CD4-positive, alpha-beta T cell treated with Interleukin-21 for 1 hour (primary cell): ENCODE data around the gene ESPN.
"Not testable (repeated sequence)": the region's sequence is repeated elsewhere in the genome, so short reads cannot be mapped to it uniquely, and the experiment has no call there.

Experiments used
- DNase-seq: peaks from one replicate; pipeline ENCODE4 v3.0.0-alpha.2; 2020

The ESPN gene

DNA sequence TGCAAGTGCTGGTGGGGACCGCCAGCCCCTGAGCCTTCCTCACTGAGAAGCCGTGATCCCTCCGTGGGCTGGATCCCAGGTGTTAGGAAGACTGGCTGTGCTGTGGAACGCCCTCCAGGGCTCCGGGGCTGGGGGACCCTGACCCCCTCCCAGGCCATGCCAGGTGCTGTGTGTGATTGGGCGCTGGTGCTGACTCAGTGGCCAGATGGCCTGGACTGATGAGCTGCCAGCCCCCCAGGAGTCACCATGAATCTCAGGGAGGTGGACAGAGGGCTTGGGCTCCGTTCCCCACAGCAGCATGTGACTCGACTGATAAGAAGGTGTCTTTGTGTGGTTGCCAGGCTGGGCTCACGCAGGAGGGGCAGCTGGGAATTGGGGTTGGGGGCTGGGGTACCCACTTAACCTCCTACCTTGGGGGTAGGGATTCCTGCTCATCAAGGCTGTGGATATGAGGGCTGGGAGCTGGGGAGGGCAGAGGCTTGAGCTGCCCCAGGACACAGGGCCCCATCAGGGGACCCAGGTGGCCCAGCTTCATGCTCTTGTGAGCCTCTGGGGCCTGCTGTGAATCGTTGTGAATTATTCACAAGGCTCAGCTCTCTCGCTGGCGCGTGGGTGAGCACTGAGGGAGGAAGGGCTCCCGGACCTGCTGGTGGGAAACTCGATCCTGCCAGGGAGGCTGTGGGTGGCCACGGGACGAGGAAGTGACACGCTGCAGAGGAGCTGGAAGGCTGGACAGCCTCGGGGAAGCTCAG, 5.3 kb downstream of the ESPN start:
- DNase-seq: not testable (repeated sequence)

DNA sequence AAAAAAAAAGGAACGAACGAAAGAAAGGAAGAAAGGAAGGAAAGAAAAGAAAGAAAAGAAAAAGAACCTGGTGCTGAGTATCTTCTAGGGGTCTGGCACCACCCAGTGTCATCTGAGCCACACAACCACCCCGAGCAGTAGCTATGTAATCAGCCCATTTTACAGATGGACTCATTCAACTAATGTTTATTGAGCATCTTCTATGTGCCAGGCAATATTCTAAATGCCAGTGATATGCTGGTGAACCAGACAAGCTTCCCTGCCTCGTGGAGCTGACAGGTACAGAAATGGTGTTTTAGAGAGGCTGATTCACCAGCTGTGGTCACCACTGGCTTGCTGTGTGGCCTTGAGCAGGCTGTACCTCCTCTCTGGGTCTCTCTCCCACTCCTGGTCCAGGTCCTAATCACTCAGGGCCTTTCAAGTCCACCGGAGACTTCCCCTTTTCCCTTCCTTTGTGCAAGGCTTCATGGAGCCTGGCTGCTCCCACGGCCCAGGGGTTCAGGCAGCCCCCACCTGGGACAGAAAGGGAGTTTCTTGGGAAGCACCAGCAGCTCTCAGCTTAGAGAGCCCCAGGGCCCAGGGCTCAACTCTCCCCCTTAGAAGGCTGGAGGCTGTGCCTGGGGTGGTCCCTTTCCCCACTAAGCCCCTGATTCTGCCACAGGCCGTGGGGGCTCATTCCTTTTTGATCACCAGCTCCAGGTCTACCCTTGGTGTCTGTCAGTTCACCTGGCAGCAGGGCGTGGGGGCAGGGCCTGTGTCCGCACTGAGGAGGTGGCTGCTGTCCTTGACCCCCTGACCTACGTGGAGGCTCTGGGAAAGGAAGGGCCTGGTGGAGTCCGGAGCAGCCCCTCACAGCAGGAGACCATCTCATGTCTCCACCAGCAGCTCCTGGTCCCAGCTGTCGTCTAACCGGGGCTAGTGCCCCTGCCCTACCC, 7.3 kb downstream of the ESPN start:
- not testable (repeated sequence) for DNase-seq

DNA sequence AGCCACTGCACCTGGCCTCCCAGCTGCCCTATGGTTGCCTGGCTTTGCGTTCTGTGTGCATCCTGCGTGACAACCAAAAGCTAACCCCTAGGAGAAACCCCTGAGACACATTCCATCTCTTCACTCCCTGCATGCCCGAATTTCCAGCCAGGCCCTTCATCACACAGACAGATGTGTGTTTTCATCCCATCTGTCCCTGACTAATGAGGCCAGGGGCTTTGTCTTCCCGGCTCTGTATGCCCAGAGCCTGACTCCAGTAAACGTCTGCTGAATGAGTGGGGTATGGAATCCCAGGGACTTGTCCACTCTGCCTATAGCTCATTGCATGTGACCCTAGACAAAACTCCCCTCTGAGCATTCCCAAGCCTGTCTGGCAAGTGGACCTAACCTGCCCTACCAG, 9.6 kb downstream of the ESPN start:
- DNase-seq: no peak

DNA sequence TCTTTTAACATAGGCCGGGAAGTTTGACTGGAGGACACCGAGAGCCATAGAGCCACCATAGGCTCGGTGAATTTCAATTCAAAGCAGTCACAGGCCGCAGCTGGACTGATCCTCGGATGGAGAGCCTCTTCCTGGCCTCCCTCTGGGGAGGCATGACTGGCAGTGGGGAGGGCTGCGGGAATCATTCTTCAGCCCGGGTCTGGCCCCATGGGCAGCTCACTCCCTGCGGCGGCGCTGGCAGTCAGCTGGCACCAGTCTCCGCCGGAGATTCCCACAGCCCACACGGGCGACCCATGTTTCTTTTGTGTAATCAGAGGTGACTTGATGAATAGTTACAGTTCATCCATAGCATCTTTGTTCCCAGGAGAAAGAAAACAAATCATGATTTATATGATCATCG, 10.6 kb downstream of the ESPN start:
- DNase-seq: no peak

DNA sequence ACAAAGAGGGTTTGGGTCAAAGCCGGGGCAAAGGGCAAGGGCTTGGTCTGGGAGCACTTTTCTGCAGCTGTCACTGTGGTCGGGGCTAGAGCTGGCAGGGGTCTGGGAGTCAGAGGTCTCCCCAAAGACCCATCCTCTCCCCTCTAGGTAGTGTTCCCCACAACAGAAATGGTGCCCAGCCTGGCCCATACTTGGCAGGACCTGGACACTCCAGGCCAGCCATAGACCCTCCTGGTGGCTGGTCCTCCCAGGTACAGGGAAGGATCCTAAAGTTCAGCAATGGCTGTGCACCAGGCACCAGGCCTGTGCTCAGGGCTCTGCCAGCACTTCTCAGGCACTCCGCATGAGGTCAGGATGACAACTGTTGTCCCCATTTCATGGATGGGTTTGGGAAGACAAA, 11.0 kb downstream of the ESPN start:
- DNase-seq: no peak

DNA sequence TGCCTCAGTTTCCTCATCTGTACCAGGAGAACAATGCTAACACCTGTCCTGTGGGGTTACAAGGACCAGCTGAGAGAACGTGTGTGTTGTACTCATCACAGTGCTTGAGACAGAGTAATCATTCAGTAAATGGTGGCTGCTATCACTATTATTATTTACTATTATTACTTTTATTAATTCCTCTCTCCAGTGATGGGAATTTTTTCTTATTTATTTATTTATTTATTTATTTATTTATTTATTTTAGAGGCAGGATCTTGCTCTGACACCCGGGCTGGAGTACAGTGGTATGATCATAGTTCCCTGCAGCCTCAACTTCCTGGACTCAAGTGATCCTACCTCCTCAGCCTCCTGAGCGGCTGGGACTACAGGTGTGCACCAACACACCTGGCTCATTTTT, 11.7 kb downstream of the ESPN start:
- not testable (repeated sequence) for DNase-seq

DNA sequence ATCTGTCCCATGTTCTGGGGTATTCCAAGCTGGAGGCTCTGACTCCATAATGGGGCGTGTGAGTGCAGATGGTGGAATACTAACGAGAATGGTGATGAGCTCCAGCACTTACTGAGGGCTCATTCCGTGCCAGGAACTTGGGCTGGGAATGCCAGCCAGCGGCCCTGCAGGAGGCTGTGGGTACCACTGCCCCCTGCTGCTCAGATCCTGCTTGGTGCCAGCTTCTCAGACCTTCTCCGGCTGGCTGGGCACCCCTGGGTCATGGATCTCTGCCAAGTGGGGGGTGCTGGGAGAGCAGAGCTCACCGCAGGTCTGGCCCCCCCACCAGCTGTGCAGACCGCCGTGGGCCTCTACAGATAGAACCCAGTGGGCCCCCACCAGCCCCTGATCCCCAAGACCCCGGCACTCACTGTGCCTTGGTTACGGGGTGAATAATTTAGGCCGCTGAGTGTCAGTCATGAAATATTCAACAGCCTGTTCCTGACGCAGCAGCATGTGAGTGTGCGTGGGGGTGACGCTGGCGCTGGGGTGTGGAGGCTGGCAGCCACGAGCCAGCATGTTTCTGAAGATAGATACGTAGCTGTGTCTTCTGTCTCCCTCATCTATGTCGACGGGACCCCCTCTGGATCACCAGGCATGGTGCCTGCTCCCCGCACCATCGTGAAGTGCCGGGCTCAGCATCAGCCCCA, 12.6 kb downstream of the ESPN start:
- not testable (repeated sequence) for DNase-seq

DNA sequence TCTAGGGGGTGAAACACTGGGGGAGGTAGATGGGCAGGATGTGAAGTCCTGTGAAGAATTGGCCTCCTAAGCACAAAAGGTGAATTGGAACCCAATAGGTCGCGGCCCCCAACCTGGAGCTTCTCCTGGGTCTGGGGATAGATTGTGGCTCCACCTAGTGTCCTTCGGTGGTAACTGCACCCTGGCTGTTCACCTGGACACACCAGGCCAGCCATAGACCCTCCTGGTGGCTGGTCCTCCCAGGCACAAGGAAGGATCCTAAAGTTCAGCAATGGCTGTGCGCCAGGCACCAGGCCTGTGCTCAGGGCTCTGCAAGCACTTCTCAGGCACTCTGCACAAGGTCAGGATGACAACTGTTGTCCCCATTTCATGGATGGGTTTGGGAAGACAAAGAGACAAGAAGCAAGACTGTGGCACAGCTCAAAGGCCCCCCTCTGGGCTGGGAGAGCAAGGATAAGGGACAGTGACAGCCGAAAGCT, 13.5 kb downstream of the ESPN start:
- peak; percentile 80 for DNase-seq

DNA sequence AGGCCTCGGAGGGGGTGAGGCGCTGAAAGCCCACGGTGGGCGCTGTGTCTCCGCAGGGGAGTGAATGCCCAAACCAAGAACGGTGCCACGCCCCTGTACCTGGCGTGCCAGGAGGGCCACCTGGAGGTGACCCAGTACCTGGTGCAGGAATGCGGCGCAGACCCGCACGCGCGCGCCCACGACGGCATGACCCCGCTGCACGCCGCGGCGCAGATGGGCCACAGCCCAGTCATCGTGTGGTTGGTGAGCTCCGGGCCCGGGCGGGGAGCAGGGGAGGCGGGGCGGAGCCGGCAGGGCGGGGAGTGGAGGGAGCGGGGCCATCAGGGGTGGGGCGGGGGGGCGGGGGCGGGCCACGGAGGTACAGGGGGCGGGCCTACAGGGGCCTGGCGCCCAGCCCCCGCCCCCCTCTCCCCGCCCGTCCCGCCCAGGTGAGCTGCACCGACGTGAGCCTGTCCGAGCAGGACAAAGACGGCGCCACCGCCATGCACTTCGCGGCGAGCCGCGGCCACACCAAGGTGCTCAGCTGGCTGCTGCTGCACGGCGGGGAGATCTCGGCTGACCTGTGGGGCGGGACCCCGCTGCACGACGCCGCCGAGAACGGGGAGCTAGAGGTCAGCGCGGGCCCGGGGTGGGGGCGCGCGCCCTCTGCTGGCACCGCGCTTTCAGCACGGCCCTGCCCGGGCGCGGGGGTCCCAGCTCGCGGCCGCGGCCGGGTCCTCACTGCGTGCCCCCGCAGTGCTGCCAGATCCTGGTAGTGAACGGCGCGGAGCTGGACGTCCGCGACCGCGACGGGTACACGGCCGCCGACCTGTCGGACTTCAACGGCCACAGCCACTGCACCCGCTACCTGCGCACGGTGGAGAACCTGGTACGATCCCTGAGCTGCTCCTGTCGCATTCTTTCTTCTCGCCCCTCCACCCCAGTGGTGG, 15.9 kb downstream of the ESPN start:
- DNase-seq: peak; percentile 82

DNA sequence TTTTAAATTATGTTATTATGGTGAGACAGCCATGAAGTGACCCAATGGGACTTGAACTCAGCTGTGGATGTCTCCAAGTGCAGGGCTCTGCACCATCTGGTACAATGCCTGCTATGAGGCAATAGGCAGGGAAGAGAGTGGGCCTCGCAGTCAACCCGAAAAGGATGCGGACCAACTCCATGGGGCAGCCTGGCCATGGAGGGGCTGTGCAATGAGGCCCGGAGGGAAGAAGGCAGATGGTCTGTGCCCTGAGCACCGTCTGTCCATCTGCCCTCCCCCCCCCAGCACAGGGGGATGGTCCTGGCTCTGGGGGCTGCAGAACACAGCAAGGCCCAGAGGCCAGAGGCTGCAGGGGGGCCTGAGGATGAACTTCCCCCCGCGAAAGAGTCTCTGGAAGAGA, 17.0 kb downstream of the ESPN start:
- DNase-seq: no peak

DNA sequence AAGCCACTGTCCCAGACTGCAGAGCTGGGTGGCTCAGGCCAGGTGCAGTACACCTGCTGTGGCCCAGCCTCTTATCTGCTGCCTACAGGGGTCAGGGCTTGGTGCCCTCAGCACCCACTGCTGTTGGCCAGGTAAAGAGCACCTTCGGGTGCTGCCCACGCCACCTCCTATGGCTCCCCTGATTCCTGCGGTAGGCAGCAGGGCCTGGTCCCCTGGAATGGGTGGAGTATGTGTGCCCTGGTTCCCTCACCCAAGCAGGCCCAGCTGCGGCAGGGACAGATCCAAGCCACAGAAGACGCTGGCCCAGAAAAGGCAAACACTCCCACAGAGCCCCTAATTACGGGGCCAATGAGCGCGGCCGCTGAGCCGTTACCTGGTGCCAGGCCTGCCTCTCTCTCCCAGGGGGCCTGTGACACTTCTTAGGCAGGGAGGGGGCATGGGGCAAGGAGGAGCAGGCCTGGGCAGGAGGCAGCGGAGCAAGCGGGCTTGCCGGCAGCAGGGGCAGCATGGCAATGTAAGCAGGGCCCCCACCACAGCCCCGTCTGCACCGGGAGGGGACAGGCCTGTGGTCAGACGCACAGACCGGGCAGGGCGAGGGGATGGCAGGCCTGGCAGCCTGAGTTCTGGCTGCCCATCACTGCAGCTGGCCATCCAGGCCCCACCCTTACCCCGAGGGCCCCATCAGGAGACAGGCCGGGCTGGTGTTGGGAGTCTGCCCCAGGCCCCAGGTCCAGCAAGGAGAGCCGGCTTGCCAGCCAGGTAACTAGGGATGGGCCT, 19.0 kb downstream of the ESPN start:
- no peak for DNase-seq

DNA sequence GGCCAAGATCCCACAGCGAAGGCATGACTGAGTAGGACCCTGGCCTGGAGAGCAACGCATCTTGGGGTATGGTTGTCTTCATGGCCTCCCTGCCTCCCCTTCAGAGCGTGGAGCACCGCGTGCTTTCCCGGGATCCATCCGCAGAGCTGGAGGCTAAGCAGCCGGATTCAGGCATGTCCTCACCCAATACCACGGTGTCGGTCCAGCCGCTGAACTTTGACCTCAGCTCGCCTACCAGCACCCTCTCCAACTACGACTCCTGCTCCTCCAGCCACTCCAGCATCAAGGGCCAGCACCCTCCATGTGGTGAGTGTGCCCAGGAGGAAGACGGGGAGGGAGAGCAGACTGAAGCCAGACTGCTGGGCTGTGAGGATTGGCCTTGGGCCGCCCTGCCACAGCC, 19.8 kb downstream of the ESPN start:
- no peak for DNase-seq

DNA sequence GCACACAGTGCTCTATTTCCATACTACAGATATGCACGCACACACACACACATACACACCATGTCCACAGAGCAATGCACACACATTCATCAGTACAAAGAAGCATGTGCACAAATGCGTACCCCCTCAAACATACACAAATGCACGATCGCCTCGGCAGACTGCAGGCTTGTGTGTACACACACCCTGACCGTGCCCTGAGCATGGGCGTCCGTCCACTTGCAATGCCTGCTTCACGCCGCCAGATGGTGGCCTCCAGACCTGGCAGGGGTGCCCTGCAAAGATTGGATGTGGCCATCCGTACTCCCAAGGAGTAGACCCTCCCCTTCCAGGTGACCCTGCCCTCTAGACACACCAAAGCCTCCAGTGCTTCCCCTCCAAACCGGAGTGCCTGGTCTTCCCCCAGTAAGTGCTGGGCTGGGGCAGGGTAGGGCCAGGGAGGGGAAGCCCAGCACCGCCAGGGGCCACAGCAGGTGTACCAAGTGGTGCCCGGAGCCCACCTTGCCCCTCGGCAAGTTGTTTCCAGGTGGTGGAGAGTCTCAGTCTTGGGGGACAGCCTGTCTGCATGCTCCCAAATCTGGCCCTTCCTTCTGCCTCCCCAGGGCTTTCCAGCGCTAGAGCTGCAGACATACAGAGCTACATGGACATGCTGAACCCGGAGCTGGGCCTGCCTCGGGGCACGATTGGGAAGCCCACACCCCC, 20.6 kb downstream of the ESPN start:
- DNase-seq: peak; percentile 57

DNA sequence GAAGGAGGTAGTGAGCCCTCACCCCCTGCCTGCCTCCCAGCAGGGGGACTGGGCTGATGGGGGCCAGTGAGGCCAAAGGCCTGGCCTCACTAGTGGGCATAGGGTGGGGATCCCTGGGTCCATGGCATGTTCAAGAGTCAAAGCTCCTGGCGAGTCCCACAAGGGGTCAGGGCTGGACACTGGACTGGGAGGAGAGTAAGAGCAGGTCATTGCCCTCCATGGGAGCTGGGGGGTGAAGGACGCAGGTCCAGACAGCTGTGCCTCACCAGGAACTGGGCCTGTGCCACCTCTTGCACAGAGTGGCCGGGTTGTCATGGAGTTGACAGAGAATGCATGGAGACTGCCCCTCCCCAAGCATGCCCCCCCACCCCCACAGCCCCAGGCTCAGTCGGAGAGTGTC, 21.4 kb downstream of the ESPN start:
- not testable (repeated sequence) for DNase-seq

DNA sequence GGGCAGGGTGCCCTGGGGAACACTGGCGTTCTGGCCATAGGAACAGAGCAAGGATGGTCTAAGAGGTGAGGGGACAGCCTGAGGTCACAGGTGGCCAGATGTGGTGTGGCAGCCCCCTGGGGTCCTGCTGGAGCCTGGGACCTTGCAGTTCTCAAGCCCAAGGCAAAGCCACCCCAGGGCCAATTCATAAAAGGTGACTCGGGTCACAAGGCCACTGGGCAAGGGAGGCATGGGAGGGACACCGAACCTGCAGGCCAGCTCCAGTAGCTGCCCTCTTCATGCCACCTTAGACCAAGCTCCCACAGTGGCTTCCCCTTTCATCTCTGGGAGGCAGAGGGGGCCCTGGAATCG, 22.1 kb downstream of the ESPN start:
- DNase-seq: no peak

DNA sequence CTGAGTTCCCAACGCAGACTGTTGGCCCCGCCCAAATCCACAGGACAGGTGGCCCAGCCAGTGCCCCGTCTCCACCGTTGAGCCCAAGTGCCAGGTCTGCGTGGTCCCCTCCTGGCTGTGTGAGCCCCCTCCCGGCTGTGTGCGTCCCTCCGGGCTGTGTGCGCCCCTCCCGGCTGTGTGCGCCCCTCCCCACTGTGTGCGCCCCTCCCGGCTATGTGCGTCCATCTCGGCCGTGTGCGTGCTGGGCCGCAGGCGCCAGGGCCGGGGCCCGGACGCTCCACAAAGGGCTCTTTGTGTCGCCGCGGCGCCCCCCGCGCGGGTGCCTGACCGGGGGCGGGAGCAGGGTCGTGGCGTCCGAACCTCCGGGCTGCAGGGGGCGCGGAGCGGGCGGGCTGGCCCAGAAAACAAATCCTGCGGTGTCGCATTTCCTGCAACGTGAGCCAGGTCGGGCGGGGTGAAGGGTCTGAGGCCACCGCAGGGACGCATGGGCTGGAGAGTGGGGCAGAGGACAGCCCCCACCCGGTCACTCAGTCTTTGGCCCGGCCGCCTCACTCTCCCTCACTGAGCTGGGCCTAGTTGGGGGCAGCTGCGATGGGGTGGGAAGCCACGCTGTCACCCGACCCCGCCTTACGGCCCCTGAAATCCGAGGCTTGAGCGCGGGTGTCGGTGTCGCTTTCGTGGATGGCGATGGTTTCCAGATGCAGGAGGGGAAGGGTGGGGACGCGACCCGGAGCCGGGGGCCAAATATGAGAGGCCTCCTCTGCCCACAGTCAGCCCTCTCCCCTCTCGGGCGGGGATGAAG, 22.6 kb downstream of the ESPN start:
- no peak for DNase-seq

DNA sequence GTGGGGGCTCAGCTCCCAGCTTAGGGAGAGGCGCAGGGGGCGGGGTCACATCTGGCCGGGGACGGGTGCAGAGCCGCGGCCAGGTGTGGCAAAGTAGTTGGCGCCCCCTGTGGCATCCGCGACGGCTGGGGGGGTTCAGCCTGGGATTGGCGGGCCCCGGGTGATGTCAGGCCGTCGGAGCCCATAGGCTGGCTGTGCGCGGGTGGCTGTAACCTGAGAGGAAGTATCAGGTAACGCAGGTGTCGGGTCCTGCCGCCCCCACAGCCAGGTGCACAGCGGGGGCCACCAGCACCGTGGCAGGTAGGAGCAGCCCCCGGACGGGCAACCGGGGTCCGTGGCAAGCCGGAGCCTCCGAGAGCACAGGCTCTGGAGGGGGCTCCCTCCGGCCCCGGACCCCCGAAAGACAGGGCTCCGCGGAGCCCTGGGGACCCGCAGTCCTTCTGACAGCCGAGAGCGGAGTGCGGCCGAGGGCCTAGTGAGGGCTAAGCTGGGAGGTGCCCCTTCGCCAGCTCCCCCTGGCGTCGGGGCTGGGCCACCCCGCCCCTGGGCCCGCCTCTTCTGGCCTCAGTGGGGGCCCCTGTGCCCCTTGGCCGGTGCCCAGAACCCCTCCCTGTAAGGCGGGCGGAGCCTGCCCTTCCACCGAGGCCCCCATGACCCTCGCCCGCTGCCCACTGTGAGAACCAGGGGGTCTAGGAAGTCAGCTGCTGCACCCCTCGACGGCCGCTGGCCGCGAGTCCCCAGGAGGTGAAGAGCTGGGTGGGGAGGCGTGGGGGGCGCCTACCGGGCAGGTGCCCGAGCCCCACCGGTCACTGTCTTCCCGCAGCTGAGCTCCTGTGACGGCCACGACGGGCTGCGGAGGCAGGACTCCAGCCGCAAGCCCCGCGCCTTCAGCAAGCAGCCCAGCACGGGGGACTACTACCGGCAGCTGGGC, 23.5 kb downstream of the ESPN start:
- peak; percentile 68 for DNase-seq

DNA sequence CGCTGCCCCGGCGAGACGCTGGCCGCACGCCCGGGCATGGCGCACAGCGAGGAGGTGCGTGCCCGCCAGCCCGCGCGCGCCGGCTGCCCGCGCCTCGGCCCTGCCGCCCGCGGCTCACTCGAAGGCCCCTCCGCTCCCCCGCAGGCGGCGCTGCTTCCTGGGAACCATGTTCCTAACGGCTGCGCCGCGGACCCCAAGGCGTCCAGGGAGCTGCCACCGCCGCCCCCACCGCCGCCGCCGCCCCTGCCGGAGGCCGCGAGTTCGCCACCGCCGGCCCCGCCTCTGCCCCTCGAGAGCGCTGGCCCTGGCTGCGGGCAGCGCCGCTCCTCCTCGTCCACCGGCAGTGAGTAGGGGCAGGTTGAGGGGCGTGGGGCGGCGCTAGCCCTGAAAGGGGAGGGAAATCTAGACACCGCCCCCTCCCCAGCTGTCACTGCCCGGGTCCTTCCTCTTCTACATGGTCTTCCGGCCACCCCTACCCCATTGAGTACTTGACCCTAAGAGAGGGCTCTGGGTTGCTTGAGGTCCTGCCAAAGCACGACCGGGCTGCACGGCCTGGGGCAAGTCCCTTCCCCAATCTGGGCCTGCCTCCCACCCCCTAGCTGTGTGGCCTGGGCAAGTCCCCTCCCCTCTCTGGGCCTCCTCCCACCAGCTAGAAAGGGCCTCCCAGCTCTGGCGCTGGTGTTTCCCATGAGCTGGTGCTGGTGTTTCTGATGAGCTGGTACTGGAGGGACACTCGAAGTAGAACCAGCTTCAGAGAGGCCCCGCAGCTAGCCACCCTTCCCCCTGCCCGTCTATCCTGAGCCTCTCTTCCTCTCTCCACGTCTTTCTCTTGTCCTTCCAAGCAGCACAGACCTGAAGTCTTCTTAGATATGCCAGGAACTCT, 24.4 kb downstream of the ESPN start:
- DNase-seq: peak; percentile 40
